Measurements from ENCODE around the gene FSTL4.

DNA sequence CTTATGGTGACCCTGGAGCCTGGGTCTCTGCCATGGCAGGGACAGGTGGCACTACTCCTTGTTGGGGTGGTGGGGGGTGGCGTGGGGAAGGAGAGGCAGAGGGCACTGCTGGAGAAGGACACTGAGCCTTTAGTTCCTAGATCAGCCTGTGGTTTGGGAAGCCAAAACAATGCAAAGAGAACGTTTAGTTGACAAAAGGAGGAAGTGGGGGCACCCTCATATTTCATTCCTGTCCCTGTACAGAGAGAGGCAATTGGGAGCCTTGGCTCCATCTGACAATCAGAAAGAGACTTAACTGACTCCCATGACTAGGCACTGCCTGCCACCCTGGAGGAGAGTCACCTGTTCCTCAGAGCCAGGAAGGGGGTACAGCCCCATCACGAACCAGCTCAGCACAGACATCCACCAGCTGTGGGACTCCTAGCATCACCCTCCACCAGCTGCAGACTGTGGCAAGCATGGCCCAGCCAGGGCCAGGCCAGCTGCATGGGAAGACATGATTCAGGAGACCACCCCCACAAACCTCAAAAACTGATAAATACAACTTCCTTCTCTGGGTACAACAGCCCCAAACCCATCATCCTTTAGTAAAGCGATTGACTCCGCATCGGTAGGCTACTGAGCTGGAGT lies 303.1 kb downstream of the FSTL4 start:
- TF ChIP-seq, protein P1, sequence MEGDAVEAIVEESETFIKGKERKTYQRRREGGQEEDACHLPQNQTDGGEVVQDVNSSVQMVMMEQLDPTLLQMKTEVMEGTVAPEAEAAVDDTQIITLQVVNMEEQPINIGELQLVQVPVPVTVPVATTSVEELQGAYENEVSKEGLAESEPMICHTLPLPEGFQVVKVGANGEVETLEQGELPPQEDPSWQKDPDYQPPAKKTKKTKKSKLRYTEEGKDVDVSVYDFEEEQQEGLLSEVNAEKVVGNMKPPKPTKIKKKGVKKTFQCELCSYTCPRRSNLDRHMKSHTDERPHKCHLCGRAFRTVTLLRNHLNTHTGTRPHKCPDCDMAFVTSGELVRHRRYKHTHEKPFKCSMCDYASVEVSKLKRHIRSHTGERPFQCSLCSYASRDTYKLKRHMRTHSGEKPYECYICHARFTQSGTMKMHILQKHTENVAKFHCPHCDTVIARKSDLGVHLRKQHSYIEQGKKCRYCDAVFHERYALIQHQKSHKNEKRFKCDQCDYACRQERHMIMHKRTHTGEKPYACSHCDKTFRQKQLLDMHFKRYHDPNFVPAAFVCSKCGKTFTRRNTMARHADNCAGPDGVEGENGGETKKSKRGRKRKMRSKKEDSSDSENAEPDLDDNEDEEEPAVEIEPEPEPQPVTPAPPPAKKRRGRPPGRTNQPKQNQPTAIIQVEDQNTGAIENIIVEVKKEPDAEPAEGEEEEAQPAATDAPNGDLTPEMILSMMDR (IDR thresholded peaks at IDR 0.05; ENCODE audit: low read length) = no peak
- no peak for TF ChIP-seq EZH2 (IDR thresholded peaks at IDR 0.05; ENCODE audit: borderline replicate concordance, low read length)
